HG03175 (cell line): ENCODE measurements around the gene KNCN.

Experiments
- ATAC-seq: cut with Tn5 transposase; IDR thresholded peaks from one replicate; pipeline ENCODE4 v1.9.1; 2021; ENCODE audit warnings: mild to moderate bottlenecking, moderate library complexity; ENCODE audit not compliant: unreplicated experiment

KNCN gene

DNA sequence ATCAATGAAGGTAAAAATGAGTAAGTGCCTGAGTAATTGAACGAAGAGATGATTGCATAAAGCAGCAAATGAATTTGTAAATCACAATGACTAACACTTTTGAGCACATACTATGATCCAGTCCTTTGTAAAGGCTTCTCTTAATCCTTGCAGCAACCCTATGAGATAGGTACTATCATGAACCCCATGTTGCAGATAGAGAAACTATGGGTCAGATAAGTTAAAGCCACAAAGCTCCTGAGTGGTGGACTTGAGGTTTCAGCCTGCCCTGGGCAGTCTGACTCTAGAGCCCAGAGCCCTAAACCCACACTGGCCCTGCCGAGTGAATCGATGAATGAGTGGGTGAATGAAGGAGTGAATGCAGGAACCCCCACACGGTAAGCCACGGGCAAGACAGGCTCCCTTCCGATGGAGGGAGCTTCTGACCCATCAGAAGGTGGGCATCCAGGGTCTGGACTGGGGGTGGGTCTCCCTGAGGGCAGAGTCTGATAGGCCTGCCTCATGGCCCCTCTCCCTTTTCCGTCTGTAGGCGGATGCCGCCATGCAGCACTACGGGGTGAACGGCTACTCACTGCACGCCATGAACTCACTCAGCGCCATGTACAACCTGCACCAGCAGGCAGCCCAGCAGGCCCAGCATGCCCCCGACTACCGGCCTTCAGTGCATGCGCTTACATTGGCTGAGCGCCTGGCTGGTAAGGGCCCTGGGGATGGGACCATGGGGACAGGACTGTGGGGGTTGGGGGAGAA, 44.8 kb downstream of the KNCN start:
- ATAC-seq: no peak

- no peak for ATAC-seq
Observed at GRCh38 chr1:46503421-46503820, 48.0 kb downstream of the KNCN start.

GRCh38 chr1:46501528-46501927, 49.9 kb downstream of the KNCN start:
- ATAC-seq: no peak

GRCh38 chr1:46497665-46498064, 53.8 kb downstream of the KNCN start:
- ATAC-seq: no peak

DNA sequence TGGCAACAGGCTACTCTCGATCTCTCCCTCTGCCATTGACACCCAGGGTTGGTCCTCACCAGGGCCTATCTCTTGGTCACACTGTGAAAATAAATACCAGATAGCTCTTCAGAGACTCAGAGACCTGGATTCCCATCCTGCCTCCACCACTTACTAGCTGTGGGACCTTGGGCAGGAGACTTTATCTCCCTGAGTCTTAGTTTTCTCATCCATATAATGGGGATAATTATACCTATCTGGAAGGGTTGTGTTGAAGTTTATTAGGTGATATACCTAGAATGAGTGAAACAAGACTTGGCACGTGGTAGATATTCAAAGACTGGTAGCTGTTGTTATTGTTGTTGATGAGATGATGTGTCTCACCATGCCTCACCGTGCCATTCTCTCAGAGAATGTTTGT, 54.4 kb downstream of the KNCN start:
- no peak for ATAC-seq

- ATAC-seq: no peak
Observed at GRCh38 chr1:46496505-46496904, 54.9 kb downstream of the KNCN start.

DNA sequence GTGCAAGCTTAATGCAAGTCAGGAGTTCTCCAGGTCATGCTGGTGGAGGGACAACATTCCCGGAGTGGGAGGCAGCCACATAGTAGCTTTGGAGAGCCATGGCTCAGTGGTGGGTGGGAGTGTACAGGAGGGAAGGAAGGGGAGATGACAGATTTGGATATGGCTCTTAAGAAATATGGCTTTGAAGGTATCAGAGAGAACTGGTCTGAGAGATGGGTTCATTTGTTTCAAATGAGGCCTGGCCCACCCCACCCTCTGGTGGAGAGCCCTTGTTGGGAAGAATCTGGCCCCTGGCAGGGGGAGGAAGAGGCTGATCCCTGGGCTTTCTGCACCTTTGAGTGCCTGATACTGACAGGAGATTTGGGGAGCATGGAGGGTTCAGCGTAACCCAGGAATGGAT, 55.7 kb downstream of the KNCN start:
- ATAC-seq: no peak
